ENCODE data around the gene PKIG.
"Not testable (repeated sequence)": the region's sequence is repeated elsewhere in the genome, so short reads cannot be mapped to it uniquely, and the experiment has no call there.

The PKIG gene

DNA sequence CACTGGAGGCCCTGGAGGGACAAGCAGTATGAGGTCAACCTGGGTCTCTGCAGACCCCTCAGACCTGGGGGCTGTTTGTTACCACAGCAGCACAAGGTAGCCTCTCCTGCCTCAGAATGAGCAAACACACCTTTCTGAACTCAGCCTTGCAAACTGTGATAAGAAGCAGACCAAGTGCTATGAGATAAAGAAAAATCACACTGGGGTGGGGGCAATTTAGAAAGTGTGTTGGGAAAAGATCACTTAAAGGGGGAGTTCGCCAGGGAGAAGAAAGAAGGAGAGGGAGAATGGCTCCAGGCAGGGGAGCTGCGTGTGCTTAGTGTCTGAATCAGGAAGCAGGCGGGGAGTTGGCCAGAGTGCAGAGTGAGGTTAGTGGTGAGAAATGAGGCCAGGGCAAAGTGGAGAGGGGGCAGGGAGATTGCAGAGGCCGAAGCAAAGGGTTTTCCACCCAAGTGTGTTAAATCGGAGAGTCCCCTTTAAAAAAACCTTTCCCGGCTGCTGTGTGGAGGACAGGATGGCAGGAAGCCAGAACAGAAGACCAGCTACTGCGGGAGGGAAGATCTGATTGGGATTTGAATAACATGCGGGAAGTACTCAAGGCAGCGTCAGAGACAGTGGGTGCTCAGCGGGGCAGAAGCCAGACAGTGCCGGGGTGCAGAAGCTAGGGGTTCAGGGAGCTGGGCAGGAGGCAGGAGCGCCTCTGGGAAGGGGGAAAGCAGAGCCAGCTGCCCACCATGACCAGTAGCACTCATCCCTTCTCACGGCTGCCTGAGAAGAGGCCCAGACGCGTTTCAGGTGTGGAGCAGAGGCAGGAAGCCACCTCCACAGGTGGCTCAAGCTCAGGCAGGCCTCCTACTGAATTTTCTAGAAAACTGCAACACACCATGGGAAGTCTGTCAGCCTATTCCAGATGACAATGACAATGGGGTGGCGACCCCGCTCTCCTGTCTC lies 60.1 kb downstream of the PKIG start:
- DNase-seq (ENCODE audit: low spot score), result peak; percentile 93

DNA sequence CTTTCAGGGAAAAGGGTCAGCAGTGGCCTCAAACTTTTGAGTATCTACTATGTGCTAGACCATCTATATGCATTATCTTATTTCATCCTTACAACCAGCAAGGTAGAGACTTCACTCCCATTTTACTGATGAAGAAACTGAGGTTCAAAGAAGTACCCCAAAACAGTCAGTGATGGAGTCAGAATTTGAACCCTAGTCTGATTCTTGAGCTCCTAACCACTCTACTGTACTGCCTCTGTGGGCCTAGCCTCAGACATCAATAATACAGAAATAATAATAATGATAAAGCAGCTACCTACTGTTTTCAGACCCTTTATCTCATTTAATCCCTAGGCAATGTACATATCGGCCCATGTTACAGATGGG lies 60.8 kb downstream of the PKIG start:
- no peak for DNase-seq (ENCODE audit: low spot score)

- DNase-seq (ENCODE audit: low spot score), result peak; percentile 87
Measured at GRCh38 chr20:44643596-44644229, 61.3 kb downstream of the PKIG start.

DNA sequence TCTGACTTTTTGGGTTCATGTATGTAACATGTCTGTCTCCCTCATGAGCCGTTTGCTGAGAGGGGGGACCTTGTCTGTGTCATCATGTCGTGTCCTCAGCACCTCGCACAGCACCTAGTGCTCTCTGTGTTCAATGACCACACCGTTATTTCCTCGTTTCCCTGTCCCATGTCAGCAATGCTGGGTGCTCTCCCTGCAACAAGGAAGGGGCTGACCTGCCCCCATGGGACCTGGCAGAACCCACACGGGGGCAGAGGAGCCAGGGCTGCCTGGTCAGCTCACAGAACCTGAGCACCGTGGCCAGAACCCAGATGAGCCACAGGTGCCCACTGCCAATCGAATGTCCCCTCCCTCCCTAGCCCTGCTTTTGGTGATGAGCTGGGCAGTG lies 61.8 kb downstream of the PKIG start:
- DNase-seq (ENCODE audit: low spot score), result no peak

DNA sequence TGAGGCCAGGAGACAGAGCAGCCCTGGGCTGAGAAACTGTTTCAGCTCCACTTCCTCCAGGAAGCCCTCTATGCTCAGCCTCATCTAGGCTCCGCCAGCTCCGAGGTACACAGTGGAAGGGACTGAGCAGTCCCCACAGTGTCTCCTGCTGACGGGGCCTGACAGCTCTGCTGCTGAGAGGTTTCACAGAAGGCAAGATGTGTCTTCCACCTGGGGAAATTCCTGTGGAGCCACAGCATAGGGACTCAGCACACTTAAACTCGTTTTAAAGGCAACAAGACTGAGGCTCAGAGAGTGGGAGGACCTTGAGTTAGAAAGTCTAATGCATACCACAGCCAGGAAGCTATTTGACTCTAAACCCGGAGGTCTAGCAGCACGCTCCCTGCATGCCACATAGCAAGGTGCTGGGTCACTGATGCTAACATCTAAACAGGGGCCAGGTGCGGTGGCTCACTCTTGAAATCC lies 62.3 kb downstream of the PKIG start:
- DNase-seq (ENCODE audit: low spot score), result no peak

- DNase-seq (ENCODE audit: low spot score), result no peak
Measured at GRCh38 chr20:44646023-44646640, 63.8 kb downstream of the PKIG start.

DNA sequence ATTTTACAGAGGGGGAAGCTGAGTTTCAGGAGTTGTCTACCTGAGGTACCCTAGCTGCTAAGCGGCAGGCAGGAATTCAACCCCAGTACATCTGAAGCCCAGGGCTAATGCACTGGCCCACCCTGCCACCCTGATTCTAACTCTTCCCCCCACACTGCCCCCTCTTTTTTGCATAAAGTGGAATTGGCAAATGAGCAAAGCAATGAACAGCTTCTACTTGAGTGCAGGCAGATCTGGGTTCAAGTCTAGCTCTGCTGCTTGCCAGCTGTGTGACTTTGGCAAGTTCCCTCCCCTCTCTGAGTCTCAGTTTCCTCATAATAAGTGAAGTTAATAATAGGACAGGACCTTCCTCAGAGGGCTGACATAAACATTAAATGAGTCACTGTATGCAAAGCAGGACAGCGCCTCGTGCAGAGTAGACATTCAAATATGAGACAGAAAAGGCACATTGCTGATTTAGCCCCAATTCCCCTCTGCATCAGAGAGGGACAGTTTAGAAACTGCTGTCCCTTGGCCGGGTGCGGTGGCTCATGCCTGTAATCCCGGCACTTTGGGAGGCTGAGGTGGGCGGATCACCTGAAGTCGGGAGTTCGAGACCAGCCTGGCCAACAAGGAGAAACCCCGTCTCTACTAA lies 64.4 kb downstream of the PKIG start:
- DNase-seq (ENCODE audit: low spot score), result peak; percentile 53

DNA sequence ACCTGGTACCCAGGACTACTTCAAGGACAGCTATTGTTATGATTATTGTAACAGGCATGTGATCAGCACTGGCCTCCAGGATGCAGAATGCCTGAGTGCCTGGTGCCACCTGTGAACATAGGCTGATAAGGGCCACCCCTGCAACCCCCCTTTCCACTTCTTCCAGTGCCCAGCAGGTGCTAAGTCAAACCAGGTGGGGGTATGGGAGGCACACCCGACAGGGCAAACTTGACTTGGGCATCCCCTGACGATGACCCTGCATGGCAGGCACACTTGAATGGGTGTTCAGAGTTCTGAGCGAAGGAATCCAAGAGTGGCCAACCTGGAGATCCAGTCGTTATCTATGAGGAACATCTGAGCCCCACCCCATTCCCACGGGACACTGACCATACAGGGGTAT lies 65.7 kb downstream of the PKIG start:
- no peak for DNase-seq (ENCODE audit: low spot score)

DNA sequence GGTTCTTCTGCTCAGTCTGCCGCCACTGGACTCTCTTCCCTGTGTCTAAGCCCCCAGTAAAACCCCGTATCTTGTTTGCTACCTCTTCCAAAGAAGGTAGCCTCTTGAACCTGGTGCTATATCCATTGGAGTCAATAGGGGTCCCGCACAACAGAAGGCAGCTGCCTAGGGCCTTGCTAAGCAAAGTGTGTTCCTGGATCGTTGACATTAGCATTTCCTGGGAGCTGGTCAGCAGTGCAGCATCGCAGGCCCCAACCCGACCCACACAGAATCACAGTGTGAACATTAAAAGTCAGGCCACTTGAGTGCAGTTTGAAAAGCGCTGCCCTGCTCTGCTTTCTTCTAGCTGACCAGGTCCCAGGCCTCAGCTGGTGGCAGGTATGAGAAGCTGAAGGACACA lies 66.2 kb downstream of the PKIG start:
- DNase-seq (ENCODE audit: low spot score), result no peak

DNA sequence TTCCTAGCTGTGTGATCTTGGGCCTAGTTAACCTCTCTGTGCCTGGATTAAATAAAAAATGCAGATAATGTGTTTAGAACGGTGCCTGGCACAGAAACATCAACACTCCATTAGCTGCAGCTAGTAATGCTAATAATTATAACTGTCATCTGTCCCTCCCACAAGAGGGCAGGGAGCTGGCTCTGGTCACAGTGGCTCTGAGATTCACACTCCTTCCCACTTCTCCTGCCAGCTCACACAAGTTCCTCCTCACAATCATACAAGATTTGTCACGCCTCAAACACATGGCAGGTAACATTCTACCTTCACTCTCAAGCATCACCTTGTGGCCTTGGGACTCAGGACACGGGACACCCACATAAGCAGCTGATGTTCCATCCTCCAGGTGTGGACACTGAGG lies 66.7 kb downstream of the PKIG start:
- DNase-seq (ENCODE audit: low spot score), result no peak

DNA sequence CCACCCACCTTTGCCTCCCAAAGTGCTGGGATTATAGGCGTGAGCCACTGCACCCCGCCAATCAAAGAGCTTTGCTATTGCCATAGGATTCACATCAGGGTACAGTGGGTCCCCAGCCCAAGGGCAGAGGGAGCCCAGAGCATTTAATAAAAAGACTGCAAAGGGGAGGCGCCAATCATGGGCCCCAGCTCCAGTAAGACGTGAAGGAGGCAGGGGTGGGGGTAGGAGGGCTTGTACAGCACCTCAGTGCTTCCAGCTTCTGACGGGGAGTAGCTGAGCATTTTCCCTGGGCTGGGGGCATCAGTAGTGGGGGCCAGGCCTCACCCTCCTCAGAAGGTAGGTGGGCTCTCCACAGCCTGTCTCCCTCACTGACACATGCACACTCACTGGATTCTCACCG lies 67.6 kb downstream of the PKIG start:
- DNase-seq (ENCODE audit: low spot score), result no peak

- DNase-seq (ENCODE audit: low spot score), result no peak
Measured at GRCh38 chr20:44650771-44651433, 68.5 kb downstream of the PKIG start.

GRCh38 chr20:44651434-44651683 lies 69.0 kb downstream of the PKIG start:
- DNase-seq (ENCODE audit: low spot score), result no peak

DNA sequence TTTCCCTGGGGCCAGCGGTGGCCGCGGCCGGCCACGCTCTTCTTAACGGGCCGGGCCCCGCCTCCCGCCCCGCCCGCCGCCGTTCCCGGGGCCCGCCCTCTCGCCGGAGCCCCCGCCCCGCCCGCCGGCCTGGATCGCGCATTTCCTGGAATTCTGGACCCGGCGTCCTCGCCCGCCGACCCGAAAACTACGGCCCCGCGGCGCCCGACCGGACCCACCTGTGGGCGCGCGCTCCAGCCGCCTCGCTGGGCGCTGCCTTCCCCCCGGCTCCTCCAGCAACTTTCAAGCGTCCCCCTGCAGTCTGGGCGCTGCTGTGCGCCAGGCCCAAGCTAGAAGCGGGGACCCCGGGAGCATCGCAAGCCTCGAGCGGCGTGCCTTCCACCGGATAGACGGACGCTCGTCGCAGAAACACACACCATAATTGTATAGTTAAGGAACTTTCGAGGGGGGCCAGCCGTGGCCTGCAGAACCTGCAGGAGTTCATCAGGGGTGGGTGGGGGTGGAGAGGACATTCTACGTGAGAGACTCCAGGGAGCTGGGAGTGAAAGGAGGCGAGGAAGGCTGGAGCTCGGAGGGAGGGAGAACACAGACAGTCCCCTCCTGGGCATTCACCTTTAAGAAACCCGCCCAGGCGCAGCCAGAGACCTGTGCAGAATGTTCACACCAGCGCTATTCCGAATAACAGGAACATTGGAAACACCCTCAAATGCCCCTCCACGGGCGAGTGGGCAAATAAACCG lies 69.5 kb downstream of the PKIG start, which contains the start of gene ADA:
Gene ADA (minus strand): TSS at position 16 of the 740 bp plus-strand sequence. CDS start 92 bp downstream, outside the sequence.
- peak; percentile 56 for DNase-seq (ENCODE audit: low spot score)

DNA sequence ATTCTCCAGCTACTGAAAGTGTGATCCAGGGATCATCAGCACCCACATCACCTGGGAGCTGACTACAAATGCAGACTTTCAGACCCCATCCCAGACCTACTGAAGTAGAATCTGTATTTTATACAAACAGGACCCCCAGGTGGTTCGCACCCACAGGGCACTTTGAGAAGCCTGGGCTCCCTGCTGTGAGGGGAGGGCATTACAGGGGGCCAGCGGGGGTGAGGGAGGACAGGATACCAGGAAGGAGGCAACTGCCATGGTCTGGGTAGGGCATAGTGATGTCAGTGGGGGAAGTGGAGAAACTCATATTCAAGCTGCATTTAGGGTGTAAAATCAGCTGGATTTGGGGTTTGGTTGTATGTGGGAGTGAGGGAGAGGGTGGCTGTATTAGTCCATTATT lies 71.2 kb downstream of the PKIG start:
- no peak for DNase-seq (ENCODE audit: low spot score)

DNA sequence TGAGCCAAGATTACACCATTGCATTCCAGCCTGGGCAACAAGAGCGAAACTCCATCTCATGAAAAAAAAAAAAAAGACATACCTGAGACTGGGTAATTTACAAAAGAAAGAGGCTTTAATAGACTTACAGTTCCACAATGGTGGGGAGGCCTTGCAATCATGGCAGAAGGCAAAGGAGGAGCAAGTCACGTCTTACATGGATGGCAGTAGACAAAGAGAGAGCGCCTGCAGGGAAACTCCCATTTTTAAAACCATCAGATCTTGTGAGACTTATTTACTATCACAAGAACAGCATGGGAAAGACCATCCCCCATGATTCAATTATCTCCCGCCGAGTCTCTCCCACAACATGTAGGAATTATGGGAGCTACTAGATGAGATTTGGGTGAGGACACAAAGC lies 71.8 kb downstream of the PKIG start:
- DNase-seq (ENCODE audit: low spot score), result not testable (repeated sequence)

DNA sequence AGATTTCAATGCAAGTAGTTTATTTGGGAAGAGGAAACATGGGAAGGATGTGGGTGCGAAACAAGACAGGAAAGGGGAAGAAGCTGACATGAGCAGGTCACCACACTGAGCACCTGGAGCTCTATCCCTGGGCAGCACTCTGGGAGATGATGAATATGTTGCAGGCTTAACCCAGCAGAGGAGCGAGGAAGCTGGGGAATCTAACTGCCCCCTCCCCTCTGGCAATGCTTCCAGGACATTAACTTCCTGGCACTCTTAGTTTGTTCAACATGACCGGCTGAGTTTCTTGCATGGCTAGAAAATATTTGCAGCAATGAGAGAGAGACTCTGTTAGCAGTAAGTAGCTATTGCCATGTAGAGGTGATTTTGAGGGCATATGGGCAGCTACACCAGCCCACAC lies 74.1 kb downstream of the PKIG start:
- DNase-seq (ENCODE audit: low spot score), result no peak

GRCh38 chr20:44657875-44658274 lies 75.5 kb downstream of the PKIG start:
- DNase-seq (ENCODE audit: low spot score), result no peak

DNA sequence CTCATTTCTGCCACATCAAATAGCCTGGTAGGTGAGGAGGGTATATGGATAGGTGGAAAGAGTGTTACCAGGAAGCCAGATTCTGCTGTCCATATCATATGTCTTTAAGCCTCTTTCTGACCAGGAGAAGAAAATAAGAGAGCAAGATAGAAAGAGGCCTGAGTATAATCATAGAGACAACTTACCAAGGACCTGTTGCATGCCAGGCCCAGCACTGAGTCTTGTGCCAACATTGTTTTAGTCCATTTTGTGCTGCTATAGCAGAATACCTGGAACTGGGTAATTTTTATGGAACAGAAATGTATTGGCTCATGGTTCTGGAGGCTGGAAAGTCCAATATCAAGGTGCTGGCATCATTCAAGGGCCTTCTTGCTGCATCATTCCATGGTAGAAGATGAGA lies 76.4 kb downstream of the PKIG start:
- DNase-seq (ENCODE audit: low spot score), result no peak

DNA sequence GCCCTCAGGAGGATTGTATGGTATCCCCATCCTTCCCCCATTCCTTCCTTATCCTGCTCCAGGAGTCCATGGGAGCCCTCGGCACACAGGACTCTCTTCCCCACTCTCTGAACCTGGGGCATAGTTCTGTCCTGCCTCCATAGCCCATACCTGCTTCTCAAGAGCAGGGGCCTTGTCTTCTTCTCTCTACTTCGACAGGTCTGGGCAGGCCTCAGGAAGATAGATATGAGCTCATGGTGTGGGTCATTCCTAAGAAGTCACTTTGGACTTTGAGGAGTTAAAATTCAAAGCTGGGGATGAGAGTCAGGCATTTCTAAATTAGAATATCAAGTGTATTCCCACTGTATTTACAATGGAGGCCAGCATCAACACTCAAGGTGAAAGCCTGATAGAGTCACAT lies 77.6 kb downstream of the PKIG start:
- DNase-seq (ENCODE audit: low spot score), result no peak

DNA sequence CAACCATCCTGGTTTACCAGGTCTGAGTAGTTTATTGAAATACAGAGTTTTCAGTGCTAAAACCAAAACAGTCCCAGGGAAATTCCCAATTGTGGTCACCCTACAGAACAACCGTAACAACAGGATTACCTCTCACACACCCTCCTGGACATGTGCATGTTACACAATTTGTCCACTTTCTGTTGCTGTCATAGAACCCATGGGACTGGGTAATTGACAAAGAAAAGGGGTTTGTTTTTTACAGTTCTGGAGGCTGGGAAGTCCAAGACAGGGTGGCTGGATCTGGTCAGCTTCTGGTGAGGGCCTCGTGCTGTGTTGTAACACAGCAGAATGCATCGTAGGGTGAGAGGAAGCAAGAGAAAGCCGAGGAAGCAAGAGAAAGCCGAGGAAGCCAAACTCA lies 78.2 kb downstream of the PKIG start:
- DNase-seq (ENCODE audit: low spot score), result no peak

GRCh38 chr20:44662261-44662660 lies 79.9 kb downstream of the PKIG start:
- DNase-seq (ENCODE audit: low spot score), result no peak
